NCI-H2227 (cell line): Measurements from ENCODE around the gene NFYA.
A peak's percentile ranks its signal among the peaks of the same experiment; 100 is the strongest.

Experiments used
- DNase-seq: peaks from one replicate; lab custom pipeline; 2025; ENCODE audit not compliant: unreplicated experiment; lab: John Stamatoyannopoulos, UW

Gene NFYA

DNA sequence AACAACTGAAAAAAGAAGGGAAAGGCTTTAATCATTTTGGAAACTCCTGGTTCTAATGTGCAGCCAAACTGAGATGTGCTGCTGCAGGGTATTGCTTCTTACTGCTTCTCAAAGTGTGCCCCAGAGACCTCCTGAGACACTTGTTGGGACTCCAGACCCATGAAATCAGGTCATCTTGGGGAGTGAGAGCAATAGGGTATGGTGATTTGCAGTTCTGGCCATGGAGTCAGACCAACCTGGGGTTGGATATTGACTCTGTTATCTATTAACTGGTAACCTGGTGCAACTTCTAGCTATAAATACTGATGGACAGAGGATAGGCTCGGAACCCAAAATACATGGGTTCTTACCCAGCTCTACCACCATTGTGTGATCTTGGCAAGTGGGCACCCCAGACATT, 26.7 kb upstream of the NFYA start:
- no peak for DNase-seq

DNA sequence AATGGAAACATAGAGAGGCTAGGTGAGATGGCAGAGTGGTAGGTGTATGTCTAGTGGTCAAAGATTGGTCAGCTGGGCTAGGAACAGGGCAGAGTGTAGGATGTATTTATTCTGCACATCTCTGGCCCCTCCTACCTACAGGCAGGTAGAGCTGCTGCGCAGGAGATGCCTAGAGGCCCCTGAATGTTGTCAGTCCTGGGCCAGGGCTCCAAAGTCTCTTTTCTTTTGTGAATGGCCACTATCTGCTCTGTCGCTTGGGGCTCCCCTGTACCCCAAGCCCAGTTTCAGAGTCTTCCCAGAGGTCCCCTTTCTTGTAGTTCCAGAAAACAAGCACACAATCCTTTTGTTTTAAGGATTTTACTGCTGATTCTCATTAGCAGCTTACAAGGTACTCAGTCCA, 25.5 kb upstream of the NFYA start:
- no peak for DNase-seq

DNA sequence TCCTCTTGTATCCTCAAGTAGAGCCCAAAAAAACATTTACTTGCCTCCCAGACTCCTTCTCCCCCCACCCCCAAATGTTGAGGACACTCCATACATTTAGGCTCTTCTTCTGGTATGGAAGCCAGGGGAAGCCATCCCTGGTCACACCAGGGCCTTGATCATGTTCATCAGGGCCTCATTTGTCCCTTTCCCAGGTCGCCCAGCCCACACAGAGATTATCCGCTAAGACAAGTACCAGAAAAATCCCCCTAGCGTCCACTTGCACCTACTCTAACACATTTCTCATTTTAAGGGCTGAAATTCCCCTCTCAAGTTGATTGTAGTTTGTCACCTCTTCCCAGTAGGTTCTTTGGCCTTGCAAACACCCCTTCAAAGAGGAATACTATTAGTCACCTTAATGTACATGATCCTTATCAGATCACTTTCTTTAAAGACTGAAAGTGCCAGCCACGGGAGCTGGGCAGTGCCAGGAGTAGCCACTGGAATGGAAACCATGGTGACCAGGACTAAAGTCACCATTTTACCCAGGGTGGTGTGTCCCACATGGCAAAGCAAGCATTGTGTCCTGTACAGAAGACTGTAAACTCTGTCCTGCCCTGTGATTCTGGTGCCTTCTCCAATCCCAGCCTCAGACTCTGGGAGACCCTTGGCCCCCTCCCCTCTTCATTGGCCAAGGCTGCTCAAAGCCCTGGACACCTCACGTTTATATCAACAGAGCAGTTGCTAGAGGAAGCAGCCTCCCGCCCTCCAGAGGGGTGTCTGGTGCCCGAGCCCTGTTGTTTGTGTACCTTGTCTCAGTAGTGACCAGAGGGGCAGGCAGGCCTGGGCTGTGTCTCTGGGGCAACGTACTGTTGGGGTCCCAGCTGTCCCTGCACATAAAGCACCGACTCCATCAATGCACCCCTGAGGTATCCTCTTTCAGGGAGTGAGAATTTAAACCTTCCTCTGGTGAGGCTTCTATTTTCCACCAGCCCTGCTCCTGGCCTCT, 24.7 kb upstream of the NFYA start:
- DNase-seq: no peak

DNA sequence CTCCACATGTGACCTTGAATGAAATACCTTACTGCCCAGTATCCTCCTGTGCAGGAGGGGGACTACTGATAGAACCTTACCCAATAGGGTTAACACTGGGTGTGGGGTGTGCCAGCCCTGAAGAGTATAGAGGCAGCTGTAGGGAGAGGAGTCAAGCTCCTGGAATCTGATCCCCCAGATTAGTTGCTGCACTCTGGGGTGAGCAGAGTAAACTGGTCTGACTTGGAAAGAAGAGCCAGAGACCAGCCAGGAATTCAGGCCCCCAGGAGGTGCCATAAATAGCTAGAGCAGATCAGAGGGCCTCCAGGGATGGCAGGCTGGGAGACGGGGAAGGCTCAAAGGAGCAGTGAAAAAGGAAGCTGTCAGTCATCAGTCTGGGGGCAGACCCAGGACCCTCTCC, 23.3 kb upstream of the NFYA start:
- no peak for DNase-seq

DNA sequence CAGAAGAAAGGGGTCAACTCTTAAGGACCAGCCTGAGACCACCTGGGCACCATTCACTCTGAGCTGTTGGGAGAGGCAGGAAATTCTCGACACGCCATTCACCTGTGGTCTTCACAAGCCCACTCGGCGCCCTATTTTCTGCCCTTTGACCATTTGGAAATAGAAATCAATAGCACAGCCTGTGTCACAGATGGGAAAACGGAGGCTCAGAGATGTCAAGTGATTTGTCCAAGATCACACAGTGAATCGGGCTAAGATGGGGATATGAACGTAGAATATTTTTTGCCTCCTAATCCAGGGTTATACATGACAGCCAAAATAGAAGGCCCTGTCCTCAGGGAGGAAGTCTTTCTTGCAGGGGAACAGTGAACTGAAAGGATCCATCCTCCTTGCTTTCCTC, 22.8 kb upstream of the NFYA start:
- no peak for DNase-seq

DNA sequence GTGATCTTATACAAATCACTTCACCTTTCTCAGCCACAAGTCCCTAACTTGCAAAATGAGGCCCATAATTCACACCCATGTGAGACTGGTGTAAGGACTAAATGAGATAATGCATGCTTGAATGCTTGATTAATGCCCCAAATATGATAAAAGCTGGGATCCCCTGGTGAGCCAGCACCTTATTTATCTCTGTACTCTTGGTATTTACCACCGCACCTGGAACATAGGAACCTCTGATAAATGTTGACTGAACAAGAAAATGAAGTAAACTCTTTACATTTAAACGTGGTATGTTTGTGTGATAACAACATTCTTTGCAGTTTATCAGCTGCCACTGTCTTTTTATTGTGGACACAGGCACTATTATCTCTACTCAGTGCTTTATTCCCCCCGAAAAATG, 22.2 kb upstream of the NFYA start:
- DNase-seq: no peak

DNA sequence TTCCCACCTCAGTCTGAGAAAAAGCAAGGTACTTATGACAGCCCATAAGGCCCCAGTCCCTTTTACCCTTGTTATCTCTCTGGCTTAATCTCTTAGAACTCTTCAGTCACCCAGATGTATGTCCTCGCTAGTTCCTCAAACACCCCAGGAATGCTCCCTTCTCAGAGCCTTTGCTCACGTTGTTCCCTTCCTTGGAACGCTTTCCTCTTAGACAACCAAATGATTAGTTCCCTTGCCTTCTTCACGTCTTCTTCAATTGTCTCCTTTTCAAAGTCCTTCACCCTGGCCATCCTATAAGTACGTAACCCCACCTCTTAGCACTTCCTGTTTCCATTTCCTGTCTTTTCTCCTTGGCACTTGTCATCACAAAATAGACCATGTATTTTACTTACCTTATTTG, 20.9 kb upstream of the NFYA start:
- DNase-seq: no peak

DNA sequence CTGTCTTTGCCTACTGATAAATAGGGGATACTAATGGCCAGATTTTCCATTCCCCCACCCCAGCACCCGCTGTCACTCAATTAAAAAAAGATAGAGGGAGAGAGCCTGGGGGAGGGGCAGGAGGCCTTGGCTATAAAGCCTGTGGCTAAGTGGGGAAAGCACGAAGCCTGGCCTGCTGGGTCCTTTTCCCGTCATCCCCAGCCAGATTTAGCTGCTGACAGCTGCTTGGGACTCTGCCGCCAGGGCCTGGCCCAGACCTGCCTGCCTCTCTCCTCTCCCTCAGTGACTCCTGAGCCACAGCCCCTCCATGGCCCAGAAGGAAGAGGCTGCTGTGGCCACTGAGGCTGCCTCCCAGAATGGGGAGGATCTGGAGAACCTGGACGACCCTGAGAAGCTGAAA, 19.7 kb upstream of the NFYA start, which contains the start of gene APOBEC2:
TSS of gene APOBEC2 (plus strand) at position 162 of the 400 bp plus-strand sequence. CDS start at position 308, 146 bp downstream.
- no peak for DNase-seq

DNA sequence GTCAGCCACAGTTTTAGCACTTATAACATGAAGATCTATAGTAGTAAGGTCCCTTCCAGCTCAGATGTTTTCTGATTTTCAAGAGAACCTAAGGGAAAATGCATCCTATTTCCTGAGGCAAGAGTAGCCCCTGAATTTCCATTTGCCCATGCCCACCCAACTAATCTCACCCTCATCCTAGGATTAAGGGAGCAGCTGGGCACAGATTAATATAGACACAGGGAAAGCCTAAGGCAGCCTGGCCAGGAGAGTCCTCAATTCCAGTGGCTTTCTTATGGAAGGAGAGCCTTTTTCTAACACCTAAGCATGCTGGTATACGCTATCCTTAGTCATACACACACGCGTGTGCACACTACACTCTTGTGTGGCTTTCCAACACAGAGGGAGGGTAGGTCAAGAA, 18.3 kb upstream of the NFYA start:
- DNase-seq: no peak

DNA sequence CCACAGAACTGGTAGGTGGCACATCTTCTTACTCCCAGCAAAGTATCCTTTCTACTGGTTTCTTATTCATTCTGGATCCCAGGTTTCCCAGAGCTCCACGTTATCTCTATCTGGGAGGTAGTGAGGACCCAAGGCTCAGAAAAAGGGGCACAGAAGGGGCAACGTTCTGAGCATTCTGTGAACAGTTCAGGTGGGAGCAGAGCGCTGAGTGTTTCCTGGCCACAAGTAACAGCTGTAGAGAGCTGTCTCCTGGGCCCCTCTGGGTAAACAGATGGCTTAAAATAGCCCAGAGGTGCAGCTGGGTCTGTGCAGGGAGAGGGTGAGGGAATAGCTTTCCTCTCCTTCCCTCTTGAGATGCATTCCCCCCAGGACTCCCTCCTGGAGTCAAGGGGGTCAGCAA, 17.6 kb upstream of the NFYA start:
- no peak for DNase-seq

DNA sequence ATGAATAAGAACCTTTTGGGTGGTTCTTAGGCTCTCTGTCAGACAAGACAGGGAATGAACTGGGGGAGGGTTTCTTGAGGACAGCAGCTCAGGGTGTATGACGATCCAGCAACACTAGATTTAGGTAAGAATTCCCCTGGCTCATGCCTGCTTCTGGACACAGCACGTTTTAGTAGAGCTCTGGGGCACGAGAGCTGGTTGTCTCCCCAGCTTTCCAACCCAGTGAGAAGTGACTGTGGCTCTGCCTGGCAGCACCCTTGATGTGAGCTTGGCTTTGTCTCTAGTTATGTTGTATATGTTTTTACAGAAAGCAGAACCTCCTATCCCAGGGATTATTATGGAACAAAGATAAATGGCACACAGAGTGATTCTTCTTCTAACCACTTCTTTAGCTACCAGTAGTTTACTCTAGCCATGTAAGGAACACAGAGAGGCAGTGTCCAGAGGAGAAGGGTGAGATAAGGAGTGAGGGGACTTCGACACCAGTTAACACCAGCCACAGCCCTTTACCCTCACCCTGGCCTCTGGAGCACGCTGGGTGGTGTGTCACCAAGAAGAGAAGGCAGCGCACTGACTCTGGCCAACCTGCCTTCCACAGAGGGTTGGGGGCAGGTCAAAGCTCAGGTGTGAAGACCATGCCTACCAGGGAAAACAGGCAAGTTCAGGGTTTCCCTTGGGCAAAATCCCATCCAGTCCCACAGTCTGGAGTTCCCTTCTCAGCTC, 15.8 kb upstream of the NFYA start:
- no peak for DNase-seq

DNA sequence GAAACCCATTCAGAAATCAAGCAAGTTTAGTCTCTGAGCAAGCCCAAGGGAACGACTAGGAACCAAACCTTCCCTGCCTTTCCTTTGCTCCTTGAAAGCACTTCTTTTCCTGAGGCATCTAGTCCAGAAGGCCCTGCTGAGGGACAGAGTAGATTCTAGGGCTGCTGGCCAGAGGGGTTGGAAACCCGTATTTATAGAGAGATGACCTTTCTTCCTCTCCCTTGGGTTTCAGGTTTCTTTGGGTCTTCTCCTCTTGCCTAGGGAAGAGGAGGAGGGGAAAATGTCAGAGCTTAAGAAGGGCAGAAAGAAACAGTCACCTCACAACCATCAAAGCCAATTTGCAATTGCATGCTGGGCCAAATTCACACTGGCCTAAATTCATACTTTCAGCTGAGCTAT, 14.0 kb upstream of the NFYA start:
- DNase-seq: no peak

DNA sequence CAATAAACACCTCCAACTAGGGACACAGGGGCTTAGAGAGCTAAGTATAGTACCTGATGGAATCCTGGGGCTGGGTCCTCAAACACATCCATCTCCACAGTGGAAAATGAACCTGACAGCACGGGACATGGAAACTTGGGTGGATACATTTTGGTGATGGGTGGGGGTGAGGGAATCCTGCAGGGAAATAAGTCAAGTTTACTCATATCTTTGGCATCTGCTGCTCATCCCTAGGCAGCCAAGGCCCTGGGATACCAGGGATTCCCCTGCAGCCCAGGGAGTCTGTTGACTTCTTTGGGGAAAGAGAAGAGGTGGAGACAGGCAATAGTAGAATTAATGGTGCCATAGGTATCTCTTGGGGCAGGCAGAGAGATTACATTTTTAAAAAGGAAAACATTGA, 13.2 kb upstream of the NFYA start:
- DNase-seq: no peak

DNA sequence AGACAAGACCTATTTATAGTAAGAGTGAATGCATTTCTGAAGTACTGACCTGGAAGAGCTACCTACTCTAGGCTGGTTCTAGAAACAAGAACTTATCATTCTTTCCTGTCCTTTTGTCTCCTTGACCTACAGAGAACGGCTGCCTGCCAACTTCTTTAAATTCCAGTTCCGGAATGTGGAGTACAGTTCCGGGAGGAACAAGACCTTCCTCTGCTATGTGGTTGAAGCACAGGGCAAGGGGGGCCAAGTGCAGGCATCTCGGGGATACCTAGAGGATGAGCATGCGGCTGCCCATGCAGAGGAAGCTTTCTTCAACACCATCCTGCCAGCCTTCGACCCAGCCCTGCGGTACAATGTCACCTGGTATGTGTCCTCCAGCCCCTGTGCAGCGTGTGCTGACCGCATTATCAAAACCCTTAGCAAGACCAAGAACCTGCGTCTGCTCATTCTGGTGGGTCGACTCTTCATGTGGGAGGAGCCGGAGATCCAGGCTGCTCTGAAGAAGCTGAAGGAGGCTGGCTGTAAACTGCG, 11.5 kb upstream of the NFYA start:
- no peak for DNase-seq

DNA sequence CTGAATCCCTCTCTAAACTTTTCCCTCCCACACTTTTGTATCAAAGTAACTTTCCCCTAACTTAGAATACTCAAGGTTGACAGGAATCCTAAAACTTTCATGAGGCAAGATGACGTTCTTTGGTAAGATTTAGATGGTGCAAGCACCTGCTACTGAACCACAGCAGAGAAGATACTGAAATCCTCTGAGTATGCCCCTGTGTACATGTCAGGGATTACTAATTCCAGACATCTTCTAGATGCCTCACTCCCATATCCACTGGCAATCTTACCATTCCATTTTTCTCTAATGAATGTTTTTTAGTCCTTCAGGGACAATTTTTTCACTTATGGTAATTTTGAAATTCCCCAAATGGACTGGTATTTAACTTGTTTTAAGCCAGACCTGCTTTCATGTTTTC, 10.7 kb upstream of the NFYA start:
- DNase-seq: no peak

DNA sequence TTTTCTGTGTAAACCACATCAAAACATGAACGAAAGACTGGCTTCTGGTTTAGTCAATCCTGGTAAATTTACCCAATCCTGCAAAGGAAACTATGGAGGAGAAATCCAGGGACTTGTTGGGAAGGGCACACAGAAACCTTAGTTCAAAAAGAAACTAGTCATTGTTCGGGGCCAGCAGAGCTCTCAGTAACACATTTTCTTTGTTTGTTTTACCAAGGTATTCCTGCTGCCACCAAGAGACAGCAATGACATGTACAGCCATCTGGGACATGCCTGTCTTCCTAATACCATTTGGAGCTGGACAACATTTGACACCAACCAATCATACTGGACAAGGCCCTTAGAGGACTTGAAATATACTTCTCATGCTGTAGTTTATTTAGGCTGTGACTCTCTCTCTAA, 8.9 kb upstream of the NFYA start:
- no peak for DNase-seq

DNA sequence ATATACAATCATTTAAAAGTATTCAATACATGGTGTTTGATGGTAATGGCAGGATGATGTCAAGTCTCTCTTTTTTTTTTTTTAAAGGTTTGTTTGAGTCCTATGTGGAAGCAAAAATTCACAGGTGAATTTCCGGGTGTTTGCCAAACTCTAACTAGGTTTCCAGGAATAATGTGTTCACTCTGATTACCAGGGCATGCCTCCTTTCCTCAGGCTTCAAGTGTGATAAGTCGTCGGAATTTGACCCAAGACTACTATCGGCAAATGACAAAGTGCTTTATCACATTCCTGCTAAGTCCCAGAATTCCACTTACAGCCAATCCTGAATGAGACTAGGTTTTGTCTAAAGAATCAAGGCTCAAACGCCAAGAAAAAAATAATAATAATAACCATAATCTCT, 7.9 kb upstream of the NFYA start:
- no peak for DNase-seq

DNA sequence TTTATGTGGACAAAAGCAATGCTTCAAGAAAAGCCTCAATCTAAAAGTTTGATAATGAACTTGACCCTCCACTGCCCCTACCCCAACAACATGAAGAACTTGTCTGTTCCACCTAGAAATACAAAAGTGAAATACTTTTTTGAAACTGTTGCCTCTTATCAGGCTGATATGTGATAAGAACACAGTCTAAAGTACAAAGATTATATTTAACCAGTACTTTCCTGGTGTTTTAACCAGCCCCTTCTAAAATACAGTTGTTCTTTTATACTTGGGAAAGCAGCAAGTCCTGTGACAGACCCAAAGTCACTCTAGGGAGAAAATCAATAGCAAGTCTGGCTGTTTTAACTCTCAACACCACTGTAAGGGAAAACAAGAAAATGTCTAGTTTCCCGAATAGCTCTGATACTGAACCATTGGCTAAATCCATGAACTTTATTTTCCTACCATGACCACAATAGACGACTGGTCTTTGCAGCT, 7.2 kb upstream of the NFYA start:
- DNase-seq: no peak

DNA sequence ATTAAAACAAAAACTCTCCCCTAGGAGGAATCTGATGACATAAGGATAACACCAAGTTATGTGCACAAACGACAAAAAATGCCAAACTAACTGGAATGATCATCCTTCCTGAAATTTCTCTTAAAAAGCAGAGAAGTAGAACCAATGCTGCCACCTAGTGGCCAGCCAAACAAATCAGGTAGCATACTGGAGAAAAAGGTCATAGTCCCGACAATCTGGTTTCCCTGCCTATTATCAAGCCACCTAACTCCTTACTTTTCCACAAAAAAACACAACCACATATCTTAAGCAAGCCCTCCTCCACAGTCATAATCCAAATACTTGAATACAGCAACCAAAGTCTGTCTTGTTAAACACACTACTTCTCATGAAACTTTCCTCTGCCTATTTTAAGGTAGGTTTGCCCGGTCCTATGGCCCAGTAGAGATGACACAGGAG, 5.9 kb upstream of the NFYA start:
- peak; percentile 73 for DNase-seq

DNA sequence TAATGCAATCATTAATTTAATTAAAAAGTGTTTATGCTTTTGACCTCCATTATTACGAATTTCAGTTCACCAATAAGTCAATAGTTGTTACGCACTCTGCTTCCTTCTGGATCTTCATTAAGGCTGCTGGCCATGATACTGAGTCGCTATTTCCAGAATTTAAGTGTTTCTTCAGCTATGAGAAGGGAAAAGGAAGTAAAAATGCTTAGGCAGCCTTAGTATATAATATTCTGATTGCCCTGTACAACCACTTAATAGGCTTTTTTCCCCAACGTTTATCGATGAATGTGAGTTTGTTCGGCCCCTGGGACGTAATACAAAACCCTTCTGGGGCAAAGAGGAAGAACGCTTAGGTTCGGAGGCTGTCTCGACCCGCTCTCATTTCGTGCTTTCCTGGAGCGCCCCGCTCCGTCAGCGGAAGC, 1.3 kb upstream of the NFYA start:
- DNase-seq: no peak

DNA sequence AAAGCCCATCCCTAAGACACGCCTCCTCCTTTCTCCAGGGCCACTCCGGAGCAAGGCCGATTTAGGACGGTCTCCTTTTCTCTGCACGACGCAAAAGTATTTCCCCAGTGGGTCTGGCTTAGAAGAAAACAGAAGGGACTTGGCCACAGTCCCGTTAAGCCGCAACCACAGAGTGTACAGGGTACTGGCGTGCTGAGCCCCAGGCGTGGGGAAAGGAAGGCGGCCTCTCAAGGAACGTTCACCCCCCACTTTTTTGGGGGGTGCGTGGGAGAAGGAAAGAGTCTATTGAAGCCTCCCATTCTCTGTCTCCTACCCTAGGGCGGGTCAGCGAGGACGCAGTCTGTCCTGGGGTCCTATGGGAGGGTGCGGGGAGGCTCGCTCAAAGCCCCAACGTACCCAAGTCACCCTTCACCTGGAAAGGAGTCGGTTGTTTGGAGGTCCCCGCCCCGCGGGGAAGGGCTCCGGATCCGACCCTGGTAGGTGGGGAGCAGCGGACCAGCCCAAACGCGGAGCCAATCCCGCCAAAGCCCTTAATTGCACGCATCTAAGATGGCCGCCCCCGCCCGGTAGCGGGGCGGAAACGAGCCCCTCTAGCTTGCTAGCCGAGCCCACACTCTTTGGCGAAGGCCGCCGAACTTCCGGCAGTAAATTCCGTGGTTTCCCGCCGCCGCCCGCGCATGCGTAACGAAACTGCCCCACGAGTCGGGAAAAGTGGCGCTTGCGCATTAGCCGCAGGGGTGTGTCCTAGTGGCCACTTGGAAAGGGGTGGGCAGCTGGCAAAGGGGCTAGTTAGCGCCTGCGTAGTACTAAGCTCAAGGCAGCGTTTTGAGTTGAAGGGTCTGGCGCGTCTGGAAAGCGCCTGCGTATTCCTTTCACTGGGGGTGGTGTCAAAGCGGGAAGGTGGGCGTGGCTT, 595 bp upstream of the NFYA start, which contains the start of gene OARD1:
TSS of gene OARD1 (minus strand) at position 434 of the 913 bp plus-strand sequence. CDS start 722 bp downstream, outside the sequence.
- DNase-seq: peak; percentile 100
